HG03442 (cell line): ENCODE measurements around the gene PCDHA6.
"Not testable (repeated sequence)": the region's sequence is repeated elsewhere in the genome, so short reads cannot be mapped to it uniquely, and the experiment has no call there.

Experiments used
- ATAC-seq: cut with Tn5 transposase; IDR thresholded peaks from one replicate; pipeline ENCODE4 v1.9.1; 2021; ENCODE audit warnings: mild to moderate bottlenecking, moderate library complexity; ENCODE audit not compliant: unreplicated experiment

PCDHA6 gene, protein sequence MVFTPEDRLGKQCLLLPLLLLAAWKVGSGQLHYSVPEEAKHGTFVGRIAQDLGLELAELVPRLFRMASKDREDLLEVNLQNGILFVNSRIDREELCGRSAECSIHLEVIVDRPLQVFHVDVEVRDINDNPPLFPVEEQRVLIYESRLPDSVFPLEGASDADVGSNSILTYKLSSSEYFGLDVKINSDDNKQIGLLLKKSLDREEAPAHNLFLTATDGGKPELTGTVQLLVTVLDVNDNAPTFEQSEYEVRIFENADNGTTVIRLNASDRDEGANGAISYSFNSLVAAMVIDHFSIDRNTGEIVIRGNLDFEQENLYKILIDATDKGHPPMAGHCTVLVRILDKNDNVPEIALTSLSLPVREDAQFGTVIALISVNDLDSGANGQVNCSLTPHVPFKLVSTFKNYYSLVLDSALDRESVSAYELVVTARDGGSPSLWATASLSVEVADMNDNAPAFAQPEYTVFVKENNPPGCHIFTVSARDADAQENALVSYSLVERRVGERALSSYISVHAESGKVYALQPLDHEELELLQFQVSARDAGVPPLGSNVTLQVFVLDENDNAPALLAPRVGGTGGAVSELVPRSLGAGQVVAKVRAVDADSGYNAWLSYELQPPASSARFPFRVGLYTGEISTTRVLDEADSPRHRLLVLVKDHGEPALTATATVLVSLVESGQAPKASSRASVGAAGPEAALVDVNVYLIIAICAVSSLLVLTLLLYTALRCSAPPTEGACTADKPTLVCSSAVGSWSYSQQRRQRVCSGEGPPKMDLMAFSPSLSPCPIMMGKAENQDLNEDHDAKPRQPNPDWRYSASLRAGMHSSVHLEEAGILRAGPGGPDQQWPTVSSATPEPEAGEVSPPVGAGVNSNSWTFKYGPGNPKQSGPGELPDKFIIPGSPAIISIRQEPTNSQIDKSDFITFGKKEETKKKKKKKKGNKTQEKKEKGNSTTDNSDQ

GRCh38 chr5:140827704-140828361 lies at the start of gene PCDHA6:
TSS of gene PCDHA6 (plus strand) at chr5:140827960. CDS start at chr5:140828092, 132 bp downstream.
- ATAC-seq, result no peak

- ATAC-seq, result no peak
Measured at GRCh38 chr5:140780512-140780911, 47.2 kb upstream of the PCDHA6 start.

GRCh38 chr5:140785905-140786686 lies 41.7 kb upstream of the PCDHA6 start, which contains the start of gene PCDHA1:
TSS of gene PCDHA1 (plus strand) at chr5:140786140.
- ATAC-seq, result no peak

GRCh38 chr5:140787422-140787821 lies 40.3 kb upstream of the PCDHA6 start:
- not testable (repeated sequence) for ATAC-seq

DNA sequence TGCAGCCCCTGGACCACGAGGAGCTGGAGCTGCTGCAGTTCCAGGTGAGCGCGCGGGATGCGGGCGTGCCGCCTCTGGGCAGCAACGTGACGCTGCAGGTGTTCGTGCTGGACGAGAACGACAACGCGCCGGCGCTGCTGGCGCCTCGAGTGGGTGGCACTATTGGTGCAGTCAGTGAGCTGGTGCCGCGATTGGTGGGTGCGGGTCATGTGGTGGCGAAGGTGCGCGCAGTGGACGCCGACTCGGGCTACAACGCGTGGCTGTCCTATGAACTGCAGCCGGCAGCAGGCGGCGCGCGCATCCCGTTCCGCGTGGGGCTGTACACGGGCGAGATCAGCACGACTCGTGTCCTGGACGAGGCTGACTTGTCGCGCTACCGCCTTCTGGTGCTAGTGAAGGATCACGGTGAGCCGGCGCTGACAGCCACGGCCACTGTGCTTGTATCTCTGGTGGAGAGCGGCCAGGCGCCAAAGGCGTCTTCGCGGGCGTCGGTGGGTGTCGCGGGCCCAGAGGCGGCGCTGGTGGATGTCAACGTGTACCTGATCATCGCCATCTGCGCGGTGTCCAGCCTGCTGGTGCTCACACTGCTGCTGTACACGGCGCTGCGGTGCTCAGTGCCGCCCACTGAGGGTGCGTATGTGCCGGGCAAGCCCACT lies 39.8 kb upstream of the PCDHA6 start:
- ATAC-seq, result not testable (repeated sequence)

- ATAC-seq, result no peak
Measured at GRCh38 chr5:140791089-140791488, 36.7 kb upstream of the PCDHA6 start.

DNA sequence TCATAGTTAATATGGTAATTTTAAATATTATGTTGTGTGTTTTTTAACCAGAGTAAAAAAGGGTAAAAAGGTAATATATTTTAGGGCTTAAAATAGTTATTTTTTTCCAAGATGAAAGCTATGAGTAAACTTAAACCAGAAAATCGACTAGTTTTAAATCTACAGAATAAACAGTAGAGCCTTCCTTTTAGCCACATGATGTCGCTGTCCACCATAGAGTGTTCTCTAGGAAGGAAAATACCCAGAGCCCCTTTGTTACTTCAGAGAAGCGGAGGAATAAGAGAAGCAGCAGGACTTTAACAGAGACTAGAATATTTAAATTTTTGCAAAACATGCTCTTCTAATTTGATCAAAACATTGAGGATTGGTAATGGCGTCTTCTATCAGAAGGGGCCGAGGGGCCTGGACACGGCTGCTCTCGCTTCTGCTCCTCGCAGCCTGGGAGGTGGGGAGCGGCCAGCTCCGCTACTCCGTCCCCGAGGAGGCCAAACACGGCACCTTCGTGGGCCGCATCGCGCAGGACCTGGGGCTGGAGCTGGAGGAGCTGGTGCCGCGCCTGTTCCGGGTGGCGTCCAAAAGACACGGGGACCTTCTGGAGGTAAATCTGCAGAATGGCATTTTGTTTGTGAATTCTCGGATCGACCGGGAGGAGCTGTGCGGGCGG lies 33.0 kb upstream of the PCDHA6 start, which contains the start of gene PCDHA2:
Gene PCDHA2 (plus strand): TSS at position 258 of the 664 bp plus-strand sequence.
- ATAC-seq, result no peak

DNA sequence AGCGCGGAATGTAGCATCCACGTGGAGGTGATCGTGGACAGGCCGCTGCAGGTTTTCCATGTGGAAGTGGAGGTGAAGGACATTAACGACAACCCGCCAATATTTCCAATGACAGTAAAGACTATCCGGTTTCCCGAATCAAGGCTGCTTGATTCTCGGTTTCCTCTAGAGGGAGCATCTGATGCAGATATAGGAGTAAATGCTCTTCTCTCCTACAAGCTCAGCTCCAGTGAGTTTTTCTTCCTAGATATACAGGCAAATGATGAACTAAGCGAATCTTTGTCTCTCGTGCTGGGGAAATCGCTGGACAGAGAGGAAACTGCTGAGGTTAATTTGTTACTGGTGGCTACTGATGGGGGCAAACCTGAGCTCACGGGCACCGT lies 32.5 kb upstream of the PCDHA6 start:
- ATAC-seq, result no peak

GRCh38 chr5:140796072-140796717 lies 31.6 kb upstream of the PCDHA6 start:
- not testable (repeated sequence) for ATAC-seq

DNA sequence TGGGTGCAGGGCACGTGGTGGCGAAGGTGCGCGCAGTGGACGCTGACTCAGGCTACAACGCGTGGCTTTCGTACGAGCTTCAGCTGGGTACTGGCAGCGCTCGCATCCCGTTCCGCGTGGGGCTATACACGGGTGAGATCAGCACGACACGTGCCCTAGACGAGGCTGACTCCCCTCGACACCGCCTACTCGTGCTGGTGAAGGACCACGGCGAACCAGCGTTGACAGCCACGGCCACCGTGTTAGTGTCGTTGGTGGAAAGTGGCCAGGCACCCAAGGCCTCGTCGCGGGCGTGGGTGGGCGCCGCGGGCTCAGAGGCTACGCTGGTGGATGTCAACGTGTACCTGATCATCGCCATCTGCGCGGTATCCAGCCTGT lies 31.1 kb upstream of the PCDHA6 start:
- ATAC-seq, result no peak

DNA sequence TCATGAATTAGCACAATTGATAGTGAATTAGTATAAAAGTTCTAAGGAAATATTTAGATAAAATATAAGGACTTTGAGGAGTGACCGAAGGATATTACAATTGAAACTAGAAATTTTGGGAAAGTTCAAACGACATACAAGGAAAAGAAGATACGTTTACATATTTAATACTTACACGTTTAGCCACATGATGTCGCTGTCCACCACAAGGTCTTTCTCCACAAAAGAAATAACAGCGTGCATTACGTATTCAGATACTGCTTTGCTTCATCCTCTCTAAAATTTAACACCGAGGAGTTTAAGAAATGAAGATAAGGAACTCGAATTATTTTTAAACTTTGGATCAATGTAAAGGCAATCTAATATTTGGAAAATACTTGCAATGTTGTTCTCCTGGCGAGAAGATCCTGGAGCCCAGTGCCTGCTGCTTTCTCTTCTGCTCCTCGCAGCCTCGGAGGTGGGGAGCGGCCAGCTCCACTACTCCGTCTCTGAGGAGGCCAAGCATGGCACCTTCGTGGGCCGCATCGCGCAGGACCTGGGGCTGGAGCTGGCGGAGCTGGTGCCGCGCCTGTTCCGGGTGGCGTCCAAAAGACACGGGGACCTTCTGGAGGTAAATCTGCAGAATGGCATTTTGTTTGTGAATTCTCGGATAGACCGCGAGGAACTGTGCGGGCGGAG lies 26.8 kb upstream of the PCDHA6 start, which contains the start of gene PCDHA3:
Gene PCDHA3 (plus strand): TSS at position 242 of the 678 bp plus-strand sequence.
- no peak for ATAC-seq

- no peak for ATAC-seq
Measured at GRCh38 chr5:140801494-140801841, 26.3 kb upstream of the PCDHA6 start.

DNA sequence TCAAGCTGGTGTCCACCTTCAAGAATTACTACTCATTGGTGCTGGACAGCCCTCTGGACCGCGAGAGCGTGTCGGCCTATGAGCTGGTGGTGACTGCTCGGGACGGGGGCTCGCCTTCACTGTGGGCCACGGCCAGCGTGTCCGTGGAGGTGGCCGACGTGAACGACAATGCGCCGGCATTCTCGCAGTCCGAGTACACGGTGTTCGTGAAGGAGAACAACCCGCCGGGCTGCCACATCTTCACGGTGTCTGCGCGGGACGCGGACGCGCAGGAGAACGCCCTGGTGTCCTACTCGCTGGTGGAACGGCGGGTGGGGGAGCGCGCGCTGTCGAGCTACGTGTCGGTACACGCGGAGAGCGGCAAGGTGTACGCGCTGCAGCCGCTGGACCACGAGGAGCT lies 25.4 kb upstream of the PCDHA6 start:
- not testable (repeated sequence) for ATAC-seq

GRCh38 chr5:140802781-140803271 lies 24.9 kb upstream of the PCDHA6 start:
- no peak for ATAC-seq

GRCh38 chr5:140806834-140807775 lies 20.7 kb upstream of the PCDHA6 start, which contains the start of gene PCDHA4:
TSS of gene PCDHA4 (plus strand) at chr5:140807068.
- no peak for ATAC-seq

- ATAC-seq, result not testable (repeated sequence)
Measured at GRCh38 chr5:140808241-140808888, 19.4 kb upstream of the PCDHA6 start.
